Measurements from ENCODE around the gene ATG13.
A peak's percentile ranks its signal among the peaks of the same experiment; 100 is the strongest.
"Not testable (repeated sequence)": the region's sequence is repeated elsewhere in the genome, so short reads cannot be mapped to it uniquely, and the experiment has no call there.

The ATG13 gene

DNA sequence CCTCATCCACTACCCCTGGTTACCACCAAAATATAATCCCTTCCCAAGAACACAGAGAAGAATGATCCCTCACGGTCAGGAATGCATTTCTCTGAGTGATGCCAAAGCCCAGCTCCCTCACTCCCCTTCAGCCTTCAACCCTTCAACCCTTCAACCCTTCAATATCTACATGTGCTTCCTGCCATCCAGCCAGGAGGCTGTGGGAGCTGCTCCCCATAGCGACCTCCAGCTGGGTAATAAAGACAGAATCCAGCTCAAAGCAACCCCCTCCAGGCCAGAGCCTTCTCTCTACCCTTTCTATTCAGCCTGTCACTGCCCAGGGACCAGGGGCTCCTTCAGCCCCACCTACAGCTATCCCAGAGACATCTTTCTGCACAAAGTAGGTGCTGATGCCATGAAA lies 80.4 kb downstream of the ATG13 start:
- no peak for DNase-seq (ENCODE audit: low read depth)

DNA sequence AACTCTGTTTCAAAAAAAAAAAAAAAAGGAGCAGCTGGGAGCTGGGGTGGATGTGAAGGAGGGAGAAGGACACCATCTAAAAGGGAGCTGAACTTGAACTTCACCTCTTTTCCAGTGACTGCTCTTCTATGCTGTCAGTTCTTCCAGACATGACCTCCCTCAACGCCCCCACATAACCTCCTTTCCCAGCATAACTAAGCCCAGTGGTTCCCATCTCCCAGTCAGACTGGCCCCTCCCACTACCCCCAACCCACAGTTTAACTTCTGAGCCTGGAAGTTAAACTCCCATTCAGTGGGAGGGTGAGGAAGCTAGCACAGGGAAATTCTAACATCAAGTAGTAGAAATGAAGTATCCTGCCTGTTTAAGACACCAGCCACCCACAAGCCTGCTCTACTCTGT lies 81.2 kb downstream of the ATG13 start:
- DNase-seq (ENCODE audit: low read depth), result no peak

DNA sequence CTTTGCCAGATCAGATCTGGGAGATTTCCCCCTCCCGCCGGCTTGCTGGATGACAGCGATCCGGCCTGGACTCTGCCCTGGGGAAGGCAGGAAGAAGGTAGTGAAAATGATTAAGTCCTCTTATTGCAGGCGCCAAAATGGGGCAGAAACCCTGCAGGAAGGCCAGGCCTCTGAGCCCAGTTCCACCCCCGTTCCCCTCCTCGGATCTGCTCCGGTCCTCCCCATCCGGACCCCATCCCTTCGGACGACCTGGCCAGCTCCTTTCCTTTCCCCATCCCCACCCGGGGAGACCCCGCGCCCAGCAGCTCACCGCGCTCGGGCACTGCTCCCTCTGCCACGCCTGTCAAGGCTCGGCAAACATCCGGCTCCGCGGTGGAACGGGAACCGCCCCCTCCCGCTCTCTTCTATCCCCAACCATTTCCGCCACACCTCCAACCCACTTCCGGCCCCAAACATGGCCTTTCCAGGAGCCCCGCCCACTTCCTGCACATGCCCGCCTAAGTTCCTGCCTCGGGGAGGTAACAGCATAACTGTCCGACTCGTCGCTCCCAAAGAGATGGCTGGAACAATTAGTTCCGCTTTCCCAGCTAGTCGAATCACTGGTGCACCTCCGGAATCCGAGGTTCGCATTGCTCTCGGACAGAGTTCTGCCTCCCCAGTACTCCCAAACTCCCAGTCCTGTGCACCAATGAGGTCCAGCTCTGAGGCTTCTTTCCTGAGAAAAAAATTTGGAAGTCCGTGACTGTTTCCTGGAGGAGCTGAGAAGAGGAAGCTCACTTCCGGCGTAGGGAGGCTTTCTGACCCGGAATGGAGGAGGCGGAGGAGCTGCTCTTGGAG lies 83.1 kb downstream of the ATG13 start, which contains the start of the genes ARHGAP1 and ZNF408:
ARHGAP1 (minus strand) TSS at position 379 of the 837 bp plus-strand sequence. CDS start 4,512 bp downstream, outside the sequence.
ZNF408 (plus strand) TSS at position 791 of the 837 bp plus-strand sequence; CDS start at position 808, 17 bp downstream.
- DNase-seq (ENCODE audit: low read depth), result peak; percentile 99

DNA sequence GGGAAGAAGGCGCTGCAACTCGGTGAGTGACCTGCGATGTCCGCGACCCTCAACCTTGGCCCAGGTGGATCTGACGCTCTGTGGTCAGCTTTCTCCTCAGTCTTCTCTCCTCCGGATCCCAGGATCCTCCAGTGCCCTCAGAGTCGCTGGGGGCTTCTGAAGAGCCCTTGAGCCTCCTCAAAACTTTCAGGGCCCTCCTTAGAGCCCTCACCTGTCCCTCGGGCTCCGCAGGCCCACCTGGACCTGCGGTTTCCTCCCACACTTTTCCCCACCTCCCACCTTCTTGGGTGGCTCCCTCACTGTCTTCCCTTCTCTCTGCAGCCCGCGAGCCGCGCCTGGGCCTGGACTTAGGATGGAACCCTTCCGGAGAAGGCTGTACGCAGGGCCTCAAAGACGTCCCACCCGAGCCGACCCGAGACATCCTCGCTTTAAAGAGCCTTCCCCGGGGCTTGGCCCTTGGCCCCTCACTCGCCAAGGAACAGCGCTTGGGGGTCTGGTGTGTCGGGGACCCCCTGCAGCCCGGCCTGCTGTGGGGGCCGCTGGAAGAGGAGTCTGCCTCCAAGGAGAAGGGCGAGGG lies 83.8 kb downstream of the ATG13 start:
- no peak for DNase-seq (ENCODE audit: low read depth)

DNA sequence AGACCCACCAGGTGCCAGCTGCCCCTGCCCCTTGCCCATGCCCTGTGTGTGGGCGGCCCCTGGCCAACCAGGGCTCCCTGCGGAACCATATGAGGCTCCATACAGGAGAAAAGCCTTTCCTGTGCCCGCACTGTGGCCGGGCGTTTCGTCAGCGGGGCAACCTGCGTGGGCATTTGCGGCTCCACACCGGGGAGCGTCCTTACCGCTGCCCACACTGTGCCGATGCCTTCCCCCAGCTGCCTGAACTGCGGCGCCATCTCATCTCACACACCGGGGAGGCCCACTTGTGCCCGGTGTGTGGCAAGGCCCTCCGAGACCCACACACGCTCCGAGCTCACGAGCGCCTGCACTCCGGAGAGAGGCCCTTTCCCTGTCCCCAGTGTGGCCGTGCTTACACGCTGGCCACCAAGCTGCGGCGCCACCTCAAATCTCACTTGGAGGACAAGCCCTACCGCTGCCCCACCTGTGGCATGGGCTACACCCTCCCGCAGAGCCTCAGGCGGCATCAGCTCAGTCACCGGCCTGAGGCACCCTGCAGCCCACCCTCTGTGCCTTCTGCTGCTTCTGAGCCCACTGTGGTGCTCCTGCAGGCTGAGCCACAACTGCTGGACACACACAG lies 87.8 kb downstream of the ATG13 start:
- DNase-seq (ENCODE audit: low read depth), result no peak

DNA sequence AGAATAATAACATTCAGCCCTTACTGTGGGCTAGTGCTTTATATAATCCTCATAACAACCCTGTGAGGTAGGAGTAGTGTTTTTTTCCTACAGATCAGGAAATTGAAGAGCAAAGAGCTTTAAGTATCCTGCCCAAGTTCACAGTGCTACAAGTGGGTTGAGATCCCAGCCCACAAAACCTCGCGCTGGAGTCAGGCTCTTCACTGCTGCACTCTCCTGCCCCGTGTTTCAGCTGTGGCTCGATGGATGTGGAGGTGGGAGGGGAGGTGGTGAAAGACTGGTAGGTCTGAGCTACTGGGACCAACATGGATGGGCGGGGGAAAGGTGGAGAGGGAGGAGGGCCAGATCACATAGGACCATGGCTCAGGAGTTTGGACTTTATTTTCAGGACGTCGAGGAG lies 89.5 kb downstream of the ATG13 start:
- no peak for DNase-seq (ENCODE audit: low read depth)

DNA sequence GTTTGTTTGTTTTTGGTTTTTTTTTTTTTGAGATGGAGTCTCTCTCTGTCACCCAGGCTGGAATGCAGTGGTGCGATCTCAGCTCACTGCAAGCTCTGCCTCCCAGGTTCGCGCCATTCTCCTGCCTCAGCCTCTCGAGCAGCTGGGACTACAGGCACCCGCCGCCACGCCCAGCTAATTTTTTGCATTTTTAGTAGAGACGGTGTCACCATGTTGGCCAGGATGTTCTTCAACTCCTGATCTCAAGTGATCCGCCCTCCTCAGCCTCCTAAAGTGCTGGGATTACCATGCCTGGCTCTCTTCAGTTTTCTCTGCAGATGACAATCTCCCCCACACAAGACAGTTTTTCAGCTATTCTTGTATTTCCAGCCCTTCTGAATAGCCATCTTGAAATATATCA lies 92.0 kb downstream of the ATG13 start:
- not testable (repeated sequence) for DNase-seq (ENCODE audit: low read depth)

DNA sequence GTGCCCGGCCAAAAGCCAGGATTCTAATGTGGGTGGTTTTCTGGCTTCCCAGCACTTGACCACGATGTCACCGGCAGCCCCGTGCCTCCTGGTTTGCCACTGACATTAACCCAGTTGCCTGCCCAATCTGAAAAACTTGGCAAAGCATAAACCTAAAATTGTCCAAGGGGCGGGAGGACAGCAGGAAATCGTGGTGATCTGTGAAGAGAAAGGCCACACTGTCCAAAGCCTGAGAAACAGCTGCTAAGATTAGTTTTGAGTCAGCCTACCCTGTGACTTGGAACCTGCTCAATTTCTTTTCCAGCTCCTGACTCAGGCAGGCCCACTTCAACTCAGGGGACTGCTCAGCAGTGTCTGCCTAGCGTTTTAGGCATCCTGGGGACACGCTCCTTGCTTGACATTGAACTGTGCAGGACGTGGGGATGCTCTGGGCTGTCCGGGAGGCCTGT lies 93.5 kb downstream of the ATG13 start:
- DNase-seq (ENCODE audit: low read depth), result no peak

DNA sequence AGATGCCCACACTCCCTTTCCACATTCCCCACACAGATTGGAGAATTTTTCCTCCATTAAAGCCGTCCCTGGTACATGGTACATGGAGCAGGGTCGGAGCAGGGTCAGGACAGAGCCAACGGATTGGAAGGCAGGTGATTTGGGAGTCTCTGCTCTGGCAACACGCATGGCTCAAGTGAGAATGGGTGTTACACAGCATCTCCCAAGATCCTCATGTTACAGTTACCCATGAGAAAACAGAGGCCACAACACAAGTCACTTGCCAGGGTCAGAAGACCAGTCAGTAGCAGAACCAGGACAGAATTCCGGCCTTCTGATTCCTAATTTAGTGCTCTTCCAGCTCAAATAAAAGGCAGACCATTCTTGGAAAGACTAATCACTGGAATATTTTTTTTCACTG lies 94.0 kb downstream of the ATG13 start:
- no peak for DNase-seq (ENCODE audit: low read depth)

DNA sequence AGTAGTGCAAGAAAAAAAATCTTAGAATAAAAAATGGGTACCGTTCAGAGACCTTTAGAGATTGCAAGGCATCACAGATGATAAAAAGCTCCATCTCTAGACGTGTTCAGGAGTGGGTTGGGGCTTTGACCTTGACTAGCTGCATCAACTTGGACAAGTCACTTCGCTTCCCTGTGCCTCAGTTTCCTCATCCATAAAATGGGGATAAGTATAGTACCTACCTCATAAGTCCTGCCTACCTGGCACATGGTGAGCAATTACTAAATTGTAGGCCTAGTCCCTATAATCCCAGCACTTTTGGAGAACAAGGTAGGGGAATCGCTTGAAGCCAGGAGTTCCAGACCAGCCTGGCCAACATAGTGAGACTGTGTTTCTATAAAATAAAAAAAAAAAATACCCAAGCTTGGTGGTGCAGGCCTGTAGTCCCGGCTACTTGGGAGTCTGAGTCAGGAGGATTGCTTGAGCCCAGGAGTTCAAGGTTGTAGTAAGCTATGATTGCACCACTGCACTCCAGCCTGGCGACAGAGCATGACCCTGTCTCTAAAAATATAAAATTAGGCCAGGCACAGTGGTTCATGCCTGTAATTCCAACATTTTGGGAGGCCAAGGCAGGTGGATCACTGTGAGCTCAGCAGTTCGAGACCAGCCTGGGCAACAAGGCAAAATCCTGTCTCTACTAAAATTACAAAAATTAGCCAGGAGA lies 95.7 kb downstream of the ATG13 start:
- no peak for DNase-seq (ENCODE audit: low read depth)

DNA sequence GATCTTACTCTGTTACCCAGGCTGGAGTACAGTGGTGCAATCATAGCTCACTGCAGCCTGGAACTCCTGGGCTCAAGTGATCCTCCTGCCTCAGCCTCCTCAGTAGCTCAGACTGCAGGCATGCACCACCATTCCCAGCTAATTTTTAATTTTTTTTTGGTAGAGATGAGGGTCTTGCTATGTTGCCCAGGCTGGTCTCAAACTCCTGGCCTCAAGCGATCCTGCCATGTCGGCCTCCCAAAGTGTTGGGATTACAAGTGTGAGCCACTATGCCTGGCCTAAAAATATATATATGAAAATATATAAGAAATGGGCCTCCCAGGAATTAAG lies 100.4 kb downstream of the ATG13 start:
- DNase-seq (ENCODE audit: low read depth), result not testable (repeated sequence)

DNA sequence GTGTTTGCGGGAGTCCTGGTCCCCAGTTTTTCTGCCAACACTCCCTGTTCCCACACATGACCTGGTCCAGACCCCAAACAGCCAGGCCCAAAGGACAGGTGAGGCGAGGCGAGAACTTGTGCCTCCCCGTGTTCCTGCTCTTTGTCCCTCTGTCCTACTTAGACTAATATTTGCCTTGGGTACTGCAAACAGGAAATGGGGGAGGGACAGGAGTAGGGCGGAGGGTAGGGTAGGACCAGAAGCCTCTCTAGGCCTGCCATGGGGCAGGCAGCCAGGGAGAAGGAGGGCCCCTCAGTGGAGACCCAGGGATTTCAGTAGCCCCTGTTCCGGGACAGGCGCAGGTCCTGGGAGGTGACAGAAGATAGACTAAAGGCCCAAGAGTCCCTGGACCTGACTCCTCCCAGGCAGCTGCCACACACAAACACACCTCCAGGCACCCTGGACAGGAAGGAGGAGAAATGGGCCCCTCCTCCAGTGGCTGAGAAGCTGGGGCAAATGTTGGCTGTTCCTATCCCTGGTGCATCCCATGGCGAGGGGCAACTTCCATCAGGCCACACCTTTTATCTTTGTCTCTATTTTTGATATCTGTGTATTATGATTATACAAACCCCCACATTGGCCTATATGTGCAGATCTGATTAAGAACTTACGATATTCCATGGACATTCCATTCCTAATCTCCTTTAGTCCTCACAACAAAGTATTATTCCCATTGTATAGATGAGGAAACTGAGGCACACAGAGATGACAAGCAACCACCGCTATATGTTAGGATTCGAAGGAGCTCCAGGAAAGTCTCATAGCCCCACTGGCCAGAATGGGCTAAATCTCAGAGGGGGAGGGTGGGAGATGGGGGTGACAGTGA lies 101.0 kb downstream of the ATG13 start:
- DNase-seq (ENCODE audit: low read depth), result no peak

DNA sequence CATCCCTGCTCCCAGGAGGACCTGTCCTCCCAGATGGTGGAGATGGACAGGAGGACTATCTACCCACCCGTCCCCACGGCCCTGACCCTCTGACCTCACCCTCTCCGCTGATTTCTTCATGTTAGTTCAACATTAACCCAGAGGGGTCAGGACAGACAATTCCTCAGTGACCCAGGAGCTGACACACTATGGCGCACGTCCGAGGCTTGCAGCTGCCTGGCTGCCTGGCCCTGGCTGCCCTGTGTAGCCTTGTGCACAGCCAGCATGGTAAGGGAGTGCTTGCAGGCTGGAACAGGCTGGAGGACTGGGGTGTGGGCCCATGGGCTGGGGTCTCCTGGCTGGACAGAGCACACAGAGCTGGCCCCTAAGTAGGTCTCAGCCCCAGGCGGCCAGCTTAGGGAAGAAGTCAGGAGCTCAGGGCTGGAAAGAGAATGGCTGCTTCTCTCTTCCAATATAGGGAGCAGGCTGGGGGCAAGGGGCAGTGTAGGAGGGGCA lies 101.7 kb downstream of the ATG13 start, which contains the start of gene F2:
F2 (plus strand) TSS at position 166 of the 495 bp plus-strand sequence; CDS start at position 189, 23 bp downstream.
- DNase-seq (ENCODE audit: low read depth), result no peak

DNA sequence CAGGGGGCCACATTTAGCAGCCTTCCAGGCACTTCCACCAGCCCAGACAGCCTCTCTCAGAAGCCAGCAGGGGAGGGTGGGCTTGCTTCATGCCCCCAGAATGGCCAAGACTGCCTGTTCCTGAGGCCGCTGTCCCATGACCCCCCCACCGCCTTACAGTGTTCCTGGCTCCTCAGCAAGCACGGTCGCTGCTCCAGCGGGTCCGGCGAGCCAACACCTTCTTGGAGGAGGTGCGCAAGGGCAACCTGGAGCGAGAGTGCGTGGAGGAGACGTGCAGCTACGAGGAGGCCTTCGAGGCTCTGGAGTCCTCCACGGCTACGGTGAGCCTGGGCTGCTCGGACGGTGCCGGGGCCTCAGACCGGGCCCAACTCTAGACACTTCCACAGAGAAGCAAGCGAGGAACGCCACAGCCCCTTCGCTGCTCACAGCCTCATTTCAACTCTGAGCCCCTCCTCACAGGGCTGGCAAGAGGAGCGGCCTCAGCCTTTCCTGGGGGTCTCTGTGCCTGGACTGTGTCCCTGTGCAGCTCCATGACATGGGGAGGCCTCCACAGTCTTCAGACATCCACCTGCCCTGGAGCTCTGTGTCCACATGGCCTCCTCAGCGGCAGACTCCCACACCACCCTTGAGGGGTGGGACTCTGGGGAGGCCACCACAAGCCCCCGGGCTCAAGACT lies 102.3 kb downstream of the ATG13 start:
- DNase-seq (ENCODE audit: low read depth), result no peak

DNA sequence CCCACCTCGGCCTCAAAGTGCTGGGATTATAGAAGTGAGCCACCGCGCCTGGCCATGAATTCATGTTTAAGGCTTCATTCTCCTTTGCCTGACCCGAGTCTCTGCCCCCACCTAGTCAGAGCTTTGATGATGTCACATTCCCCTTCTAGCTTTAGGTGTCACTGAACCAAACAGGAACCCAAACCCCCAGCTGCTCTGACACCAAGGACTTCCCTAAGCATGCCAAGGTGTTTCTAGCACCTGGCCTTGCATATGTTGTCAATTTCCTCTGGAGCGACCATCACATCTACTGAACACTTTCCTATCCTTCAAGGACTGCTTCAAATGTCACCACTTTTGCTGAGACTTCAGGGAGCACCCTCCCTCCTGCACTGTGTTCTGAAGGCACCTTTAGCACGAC lies 103.9 kb downstream of the ATG13 start:
- DNase-seq (ENCODE audit: low read depth), result no peak

DNA sequence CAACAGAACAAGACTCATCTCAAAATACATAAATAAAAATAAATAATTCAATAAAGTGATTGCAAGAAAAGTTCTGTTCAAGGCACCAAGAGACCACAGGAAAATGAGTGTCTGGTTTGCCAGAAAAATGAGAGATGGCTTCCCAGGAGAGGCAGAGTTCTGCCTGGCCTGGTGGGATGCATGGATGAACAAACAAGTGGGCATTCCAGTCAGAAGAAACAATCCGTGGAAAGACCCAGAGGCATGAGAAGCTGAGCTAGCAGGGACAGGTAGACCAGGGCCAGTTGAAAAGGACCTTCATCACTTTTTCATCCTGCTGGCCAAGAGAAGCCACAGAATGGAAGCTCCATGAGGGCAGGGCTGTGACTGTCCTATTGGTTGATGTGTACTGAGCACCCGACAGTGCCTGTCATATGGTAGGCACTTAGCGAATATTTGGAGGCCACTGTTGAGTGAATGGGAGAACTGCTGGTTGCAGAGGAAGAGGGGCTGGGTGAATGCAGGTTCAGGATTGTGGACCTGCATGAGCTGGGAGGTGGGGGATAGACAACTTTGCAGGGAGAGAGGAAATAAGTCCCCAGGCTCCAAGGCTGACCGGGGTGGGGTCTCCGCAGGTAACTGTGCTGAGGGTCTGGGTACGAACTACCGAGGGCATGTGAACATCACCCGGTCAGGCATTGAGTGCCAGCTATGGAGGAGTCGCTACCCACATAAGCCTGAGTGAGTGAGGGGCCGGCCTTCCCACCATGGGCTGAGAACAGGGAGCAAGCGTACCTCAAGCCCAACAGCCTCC lies 105.4 kb downstream of the ATG13 start:
- DNase-seq (ENCODE audit: low read depth), result no peak

DNA sequence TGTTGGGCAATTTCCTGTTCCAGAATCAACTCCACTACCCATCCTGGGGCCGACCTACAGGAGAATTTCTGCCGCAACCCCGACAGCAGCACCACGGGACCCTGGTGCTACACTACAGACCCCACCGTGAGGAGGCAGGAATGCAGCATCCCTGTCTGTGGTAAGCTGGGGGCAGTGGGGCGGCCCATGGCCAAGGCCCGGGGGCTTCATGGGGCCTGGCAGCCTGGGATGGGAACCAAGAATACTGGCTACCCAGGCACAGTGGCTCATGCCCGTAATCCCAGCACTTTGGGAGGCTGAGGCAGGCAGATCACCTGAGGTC lies 106.0 kb downstream of the ATG13 start:
- DNase-seq (ENCODE audit: low read depth), result no peak

DNA sequence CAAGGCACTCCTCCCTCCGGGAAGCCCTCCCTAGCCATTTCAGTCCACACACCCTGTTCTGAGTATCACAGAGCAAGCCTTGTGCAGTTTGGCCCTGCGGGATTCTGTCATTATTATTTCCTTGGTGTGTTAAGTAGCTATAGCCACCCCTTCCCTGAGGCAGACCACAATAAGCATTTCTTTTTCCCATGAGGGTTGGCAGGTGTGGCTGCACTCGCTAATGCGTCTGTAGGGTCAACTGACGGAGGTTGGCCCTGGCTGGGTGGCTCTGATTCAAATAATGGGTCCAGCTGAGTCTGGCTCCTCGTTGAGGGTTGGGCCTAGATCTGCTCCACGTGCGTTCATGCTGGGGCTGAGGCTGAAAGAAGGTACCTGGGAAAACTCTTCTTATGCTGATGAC lies 106.7 kb downstream of the ATG13 start:
- DNase-seq (ENCODE audit: low read depth), result no peak
